ENCODE results near the gene LCORL. TPM values are rescaled to one million over a fixed set of nuclear protein-coding genes. Genes with fewer than 3 reads are reported as not detected.

The LCORL gene
- total and polyA plus RNA-seq, 2 experiments from 2014 or later, result 21.0 to 28.7 TPM

GRCh38 chr4:17812801-17813200 is 208.8 kb downstream of the LCORL start (continued):
- TF ChIP-seq ZNF331 (CRISPR knock-in tag; IDR thresholded peaks at IDR 0.05; ENCODE audit: low read depth), result no peak
- TF ChIP-seq POLR2AphosphoS5 (IDR thresholded peaks at IDR 0.05; ENCODE audit: low read depth), result no peak
- TF ChIP-seq STAT1 (IDR thresholded peaks at IDR 0.05; ENCODE audit: unreplicated experiment), result no peak
- TF ChIP-seq ZNF462 (CRISPR knock-in tag; IDR thresholded peaks at IDR 0.05), result no peak
- TF ChIP-seq ZNF114 (CRISPR knock-in tag; IDR thresholded peaks at IDR 0.05), result no peak

- no peak for ATAC-seq
- H3K9me2 ChIP-seq (ENCODE audit: insufficient read depth), result no peaks in the 10 kb centered on the region
- no peaks in the 10 kb centered on the region for H3K27me3 ChIP-seq (ENCODE audit: insufficient read depth)
- H3K9me3 Mint-ChIP-seq, result no peaks in the 10 kb centered on the region
- peak overlapping the region; percentile 89 for H3K4me3 ChIP-seq
- H3K27ac ChIP-seq (ENCODE audit: low read depth), result no peak overlapping the region
- H3K4me1 ChIP-seq (ENCODE audit: insufficient read depth), result peaks cover 21% of the 10 kb centered on the region
- no peak for DNase-seq (ENCODE audit: low spot score)
- H3K4me1 Mint-ChIP-seq, result peaks cover 25% of the 10 kb centered on the region
- peaks cover 52% of the 10 kb centered on the region for H3K36me3 Mint-ChIP-seq (ENCODE audit: low read depth)
- peak overlapping the region; percentile 92 for H3K4me2 ChIP-seq
- H3K36me3 ChIP-seq (ENCODE audit: insufficient read depth), result peaks cover 9% of the 10 kb centered on the region; the same call in 1 of the 2 replicates
- no peaks in the 10 kb centered on the region for H3F3A ChIP-seq (replicated peaks; ENCODE audit: low read depth)
- peaks cover 25% of the 10 kb centered on the region for H4K20me1 ChIP-seq (replicated peaks; ENCODE audit: insufficient read depth)
- H3K27ac Mint-ChIP-seq, result peak overlapping the region; percentile 46
- no peaks in the 10 kb centered on the region for H3K27me3 Mint-ChIP-seq (ENCODE audit: insufficient read depth, low read depth, poor library complexity)
- H3K4me3 Mint-ChIP-seq, result peak overlapping the region; percentile 100
- no peak for TF ChIP-seq CREB1 (CRISPR knock-in tag; IDR thresholded peaks at IDR 0.05; ENCODE audit: low read depth)
- no peak overlapping the region for H2AFZ ChIP-seq
- peaks cover 84% of the 10 kb centered on the region for H3K79me2 ChIP-seq (replicated peaks; ENCODE audit: insufficient read depth)
Measured at GRCh38 chr4:17812125-17812524, 209.4 kb downstream of the LCORL start.
